Stimulated activated CD8-positive, alpha-beta memory T cell treated with anti-CD3 and anti-CD28 coated beads, Interleukin-12 subunit alpha, Interleukin-12 subunit beta, amount 100 ng/mL, for 1 hour (primary cell): ENCODE results near the gene VCP.
A peak's percentile ranks its signal among the peaks of the same experiment; 100 is the strongest.
"Not testable (repeated sequence)": the region's sequence is repeated elsewhere in the genome, so short reads cannot be mapped to it uniquely, and the experiment has no call there.

Experiments used
- DNase-seq: peaks from one replicate; pipeline ENCODE4 v3.0.0-alpha.2; 2020; ENCODE audit warnings: low read depth

The VCP gene

GRCh38 chr9:35060548-35061207 is 11.7 kb downstream of the VCP start:
- no peak for DNase-seq

GRCh38 chr9:35059438-35059837 is 13.0 kb downstream of the VCP start:
- no peak for DNase-seq

- DNase-seq = no peak
Observed at GRCh38 chr9:35057271-35057620, 15.2 kb downstream of the VCP start.

GRCh38 chr9:35056571-35057270 is 15.7 kb downstream of the VCP start:
- no peak for DNase-seq

- DNase-seq = no peak
Observed at GRCh38 chr9:35054871-35055644, 17.4 kb downstream of the VCP start.

- DNase-seq = no peak
Observed at GRCh38 chr9:35054185-35054835, 18.1 kb downstream of the VCP start.

GRCh38 chr9:35051069-35051967 is 21.1 kb downstream of the VCP start:
- DNase-seq = peak; percentile 20

- DNase-seq = no peak
Observed at GRCh38 chr9:35048511-35048910, 23.9 kb downstream of the VCP start.

GRCh38 chr9:35044071-35044470 is 28.4 kb downstream of the VCP start:
- DNase-seq = no peak

- DNase-seq = no peak
Observed at GRCh38 chr9:35042891-35043545, 29.4 kb downstream of the VCP start.

- no peak for DNase-seq
Observed at GRCh38 chr9:35042081-35042604, 30.3 kb downstream of the VCP start.

GRCh38 chr9:35035851-35036701 is 36.3 kb downstream of the VCP start:
- peak; percentile 10 for DNase-seq

- no peak for DNase-seq
Observed at GRCh38 chr9:35033101-35033500, 39.3 kb downstream of the VCP start.

GRCh38 chr9:35029852-35030251 is 42.6 kb downstream of the VCP start:
- no peak for DNase-seq

GRCh38 chr9:35029241-35029640 is 43.2 kb downstream of the VCP start:
- DNase-seq = no peak

- no peak for DNase-seq
Observed at GRCh38 chr9:35028341-35028740, 44.1 kb downstream of the VCP start.

GRCh38 chr9:35027860-35028259 is 44.6 kb downstream of the VCP start:
- DNase-seq = no peak

GRCh38 chr9:35027374-35027773 is 45.1 kb downstream of the VCP start:
- no peak for DNase-seq

GRCh38 chr9:35026671-35027070 is 45.8 kb downstream of the VCP start:
- DNase-seq = no peak

- DNase-seq = not testable (repeated sequence)
Observed at GRCh38 chr9:35023443-35023842, 49.0 kb downstream of the VCP start.
